Measurements from ENCODE around the gene RBM5. TPM values are rescaled to one million over a fixed set of nuclear protein-coding genes. Genes with fewer than 3 reads are reported as not detected.

Gene RBM5
- total and polyA plus RNA-seq, 10 of the 15 experiments (the other 5 are each of a cell fraction or from before 2014, with no cell fraction given), result 35.1 to 347 (median 111) TPM

GRCh38 chr3:50135964-50136363, 47.2 kb downstream of the RBM5 start (continued):
- TF ChIP-seq BCL3 (IDR thresholded peaks at IDR 0.05; ENCODE audit: borderline replicate concordance, insufficient read depth, low read depth, low read length, poor library complexity, severe bottlenecking) (no peak), ZBTB40 (IDR thresholded peaks at IDR 0.05; ENCODE audit: borderline replicate concordance) (no peak), PRDM15 (CRISPR knock-in tag; IDR thresholded peaks at IDR 0.05) (no peak), CHD1 (IDR thresholded peaks at IDR 0.05; ENCODE audit: low read depth, low read length) (no peak), ZNF384 (IDR thresholded peaks at IDR 0.05; ENCODE audit: borderline replicate concordance, low read depth, low read length) (no peak), KAT2A (conservative IDR thresholded peaks at IDR 0.05; ENCODE audit: control insufficient read depth, low read depth, low read length) (no peak)
